Spleen (tissue), 11 donors: Measurements from ENCODE around the gene CIRBP. TPM values are rescaled to one million over a fixed set of nuclear protein-coding genes. Genes with fewer than 3 reads are reported as not detected.

Source experiments
- DNase-seq: peaks from one replicate; pipeline ENCODE4 v3.0.0-alpha.2; 2020
- H3K27ac ChIP-seq, 8 donors: fragments of 200-600 bp; sonication (generic) in 7 of 8; 1 replicate in 4 of 8; 2 replicates in 4 of 8; pipeline versions ENCODE4 v1.5.0 to v1.8.0; 2016 to 2021; ENCODE audit warnings: inconsistent platforms in 4 of 8, mild to moderate bottlenecking in 4 of 8, moderate library complexity in 1 of 8
- H3K27me3 ChIP-seq, 7 donors: fragments of 200-600 bp; sonication (generic) in 6 of 7; replicated peaks in 1 of 7; 1 replicate in 4 of 7; 2 replicates in 3 of 7; pipeline versions ENCODE4 v1.5.0 to v1.8.0; 2016 to 2021; ENCODE audit warnings: inconsistent platforms in 3 of 7, mild to moderate bottlenecking in 1 of 7
- H3K36me3 ChIP-seq, 6 donors: fragments of 200-600 bp; sonication (generic) in 5 of 6; 1 replicate in 4 of 6; 2 replicates in 2 of 6; pipeline versions ENCODE4 v1.5.0 to v1.8.0; 2016 to 2021; ENCODE audit warnings: inconsistent platforms in 2 of 6
- H3K4me1 ChIP-seq, 6 donors: fragments of 200-600 bp; sonication (generic) in 5 of 6; 1 replicate in 3 of 6; 2 replicates in 3 of 6; pipeline versions ENCODE4 v1.5.0 to v1.8.0; 2016 to 2021; ENCODE audit warnings: inconsistent platforms in 3 of 6
- H3K4me3 ChIP-seq, 8 donors: fragments of 200-600 bp; sonication (generic) in 7 of 8; 1 replicate in 4 of 8; 2 replicates in 4 of 8; pipeline versions ENCODE4 v1.5.0 to v1.8.0; 2016 to 2021; ENCODE audit warnings: inconsistent platforms in 4 of 8, mild to moderate bottlenecking in 4 of 8, moderate library complexity in 2 of 8
- H3K9me3 ChIP-seq, 8 donors: fragments of 200-600 bp; sonication (generic) in 7 of 8; 1 replicate in 4 of 8; 2 replicates in 4 of 8; pipeline versions ENCODE4 v1.5.0 to v1.8.0; 2016 to 2021; ENCODE audit warnings: inconsistent platforms in 4 of 8
- CTCF ChIP-seq, 11 experiments: fragments of 200-600 bp in 7 of 11; fragments of 450-650 bp in 4 of 11; sonication (generic) in 4 of 11; IDR thresholded peaks in 8 of 11; conservative IDR thresholded peaks in 3 of 11; 1 replicate in 7 of 11; 2 replicates in 4 of 11; pipeline versions ENCODE4 v1.4.0 to v1.8.0; 2016 to 2021; ENCODE audit warnings: antibody characterized with exemption in 11 of 11, inconsistent platforms in 4 of 11, mild to moderate bottlenecking in 1 of 11
- POLR2A ChIP-seq, 3 donors: fragments of 450-650 bp; IDR thresholded peaks; one replicate each; pipeline ENCODE4 v1.5.1; 2017; ENCODE audit warnings: antibody characterized with exemption in 3 of 3, mild to moderate bottlenecking in 1 of 3
- POLR2AphosphoS5 ChIP-seq, 3 donors: sonication (generic); formaldehyde crosslinking; IDR thresholded peaks; one replicate each; pipeline ENCODE4 v1.5.1; 2017; ENCODE audit warnings: antibody characterized with exemption in 3 of 3
- WGBS, 5 donors: extraction: QIAGEN DNeasy Blood & Tissue Kit in 3 of 5; methylation state at CpG; one replicate each; pipeline versions ENCODE4 v1.1.5 to v1.1.7; 2013 to 2018; 5-methylcytosine and 5-hydroxymethylcytosine counted together
- intact Hi-C: fragments of 100-400 bp; cut with DNase I; formaldehyde crosslinking; loops from one replicate; pipeline ENCODE4 v1.15.0; 2023; ENCODE audit warnings: low total_unique reads
- polyA plus RNA-seq, 3 donors: library from polyadenylated mRNA; stranded (reverse); fragments of 200-250 nt; gene quantifications; one replicate each; pipeline ENCODE4 v1.2.1, GENCODE V29; 2013
- total RNA-seq, 7 donors: library from RNA; depleted of rRNA in 3 of 7; stranded (reverse); fragments of >200 nt in 3 of 7; fragmentation: NEBNext Ultra II Directional in 4 of 7; extraction: Animal tissue kit (Norgen Biotek cat#: 25700) in 4 of 7; gene quantifications; one replicate each; pipeline versions ENCODE4 v1.1.0 to v1.2.1, GENCODE V29; 2016 to 2021
- donor health status: healthy with polysubstance abuse.
- donor health status: DM: no; HTN: no; CAD: no; lungs with moderate emphysema.
- donor health status: DM: no; HTN: no; CAD: no.
- donor health status: Bipolar disorder and iron deficiency.
- donor health status: healthy.
- donor health status: DM: no; HTN: no; CAD: no.
- donor health status: DM: yes; HTN: yes; CAD: no.

The CIRBP gene
- total and polyA plus RNA-seq, 10 donors = 333 to 894 (median 516) TPM

GRCh38 chr19:1251330-1252220, 17.6 kb upstream of the CIRBP start:
- peak; percentile 96 for DNase-seq
- H3K27me3 ChIP-seq = no peaks in the 10 kb centered on the region
- peak overlapping the region; percentile 91 to 99 (median 98) for H3K4me3 ChIP-seq
- TF ChIP-seq POLR2A (IDR thresholded peaks at IDR 0.05) (peak in 1 of 3 donors; percentile 59), CTCF (IDR thresholded peaks at IDR 0.05 in 8 of 11, conservative IDR thresholded peaks at IDR 0.05 in 3 of 11) (peak in 1 of 11 experiments; percentile 6), POLR2AphosphoS5 (IDR thresholded peaks at IDR 0.05) (peak; percentile 84 to 86 (median 86))
- intact Hi-C loops = no loop called here
- H3K9me3 ChIP-seq = no peaks in the 10 kb centered on the region
- 0 to 2% (median 1%) methylated on average over 20 to 41 of the region's 41 CpGs for WGBS, 5 donors
- peaks cover 8 to 60% (median 45%) of the 10 kb centered on the region in 6 donors for H3K36me3 ChIP-seq
- peaks cover 42 to 74% (median 66%) of the 10 kb centered on the region in 6 donors for H3K4me1 ChIP-seq
- peak overlapping the region; percentile 95 to 100 (median 99) for H3K27ac ChIP-seq

- TF ChIP-seq POLR2AphosphoS5 (IDR thresholded peaks at IDR 0.05) (peak; percentile 76 to 83 (median 80)), POLR2A (IDR thresholded peaks at IDR 0.05) (no peak)
- H3K4me3 ChIP-seq = peak overlapping the region; percentile 91 to 99 (median 98)
- peaks cover 48 to 74% (median 70%) of the 10 kb centered on the region in 6 donors for H3K4me1 ChIP-seq
- H3K9me3 ChIP-seq = no peaks in the 10 kb centered on the region
- peak overlapping the region; percentile 95 to 100 (median 99) for H3K27ac ChIP-seq
- intact Hi-C loops = no loop called here
- H3K27me3 ChIP-seq = no peaks in the 10 kb centered on the region
- H3K36me3 ChIP-seq = peaks cover 8 to 68% (median 52%) of the 10 kb centered on the region in 6 donors
- peak; percentile 96 for DNase-seq
- 1% methylated on average over 24 to 30 of the region's 30 CpGs for WGBS, 5 donors
These were observed 16.8 kb upstream of the CIRBP start for GRCh38 chr19:1252221-1252820.

GRCh38 chr19:1252821-1253513, 16.2 kb upstream of the CIRBP start:
- 0 to 1% (median 1%) methylated on average over 9 to 26 of the region's 26 CpGs for WGBS, 5 donors
- H3K36me3 ChIP-seq = peaks cover 8 to 74% (median 58%) of the 10 kb centered on the region in 6 donors

More at GRCh38 chr19:1252821-1253513, 16.2 kb upstream of the CIRBP start:
- DNase-seq = peak; percentile 98
- intact Hi-C loops = no loop called here
- H3K4me1 ChIP-seq = peaks cover 48 to 74% (median 70%) of the 10 kb centered on the region in 6 donors
- peak overlapping the region; percentile 95 to 100 (median 99) for H3K27ac ChIP-seq
- TF ChIP-seq CTCF (IDR thresholded peaks at IDR 0.05 in 8 of 11, conservative IDR thresholded peaks at IDR 0.05 in 3 of 11) (peak in 6 of 11 experiments; percentile 17 to 36 (median 30)), POLR2AphosphoS5 (IDR thresholded peaks at IDR 0.05) (peak; percentile 82 to 91 (median 84)), POLR2A (IDR thresholded peaks at IDR 0.05) (no peak)
- peak overlapping the region; percentile 91 to 99 (median 98) for H3K4me3 ChIP-seq
- no peaks in the 10 kb centered on the region for H3K9me3 ChIP-seq
- no peaks in the 10 kb centered on the region for H3K27me3 ChIP-seq
